Effector memory CD4-positive, alpha-beta T cell (primary cell): ENCODE data around the gene SMARCC2.
"Not testable (repeated sequence)": the region's sequence is repeated elsewhere in the genome, so short reads cannot be mapped to it uniquely, and the experiment has no call there.

Experiments
- DNase-seq, 3 donors: peaks; one replicate each; pipeline ENCODE4 v3.0.0-alpha.2; 2020
- H3K27ac ChIP-seq: 2 replicates; pipeline ENCODE4 v1.7.0; 2013; ENCODE audit warnings: mild to moderate bottlenecking, low read length, moderate library complexity; ENCODE audit not compliant: insufficient read depth, poor library complexity, severe bottlenecking
- H3K27me3 ChIP-seq: replicated peaks from 2 replicates; pipeline ENCODE4 v1.7.0; 2013; ENCODE audit warnings: mild to moderate bottlenecking, low read length; ENCODE audit not compliant: insufficient read depth, control insufficient read depth, poor library complexity, severe bottlenecking
- H3K36me3 ChIP-seq: 2 replicates; pipeline ENCODE4 v1.7.0; 2013; ENCODE audit warnings: mild to moderate bottlenecking, low read length, moderate library complexity; ENCODE audit not compliant: control insufficient read depth, insufficient read depth
- H3K4me1 ChIP-seq: 2 replicates; pipeline ENCODE4 v1.7.0; 2013; ENCODE audit warnings: low read length, mild to moderate bottlenecking; ENCODE audit not compliant: control insufficient read depth, insufficient read depth, poor library complexity, severe bottlenecking
- H3K4me3 ChIP-seq: 2 replicates; pipeline ENCODE4 v1.7.0; 2013; ENCODE audit warnings: low read length, low read depth, mild to moderate bottlenecking; ENCODE audit not compliant: insufficient read depth, poor library complexity, severe bottlenecking
- H3K9me3 ChIP-seq: 2 replicates; pipeline ENCODE4 v1.7.0; 2013; ENCODE audit warnings: mild to moderate bottlenecking, low read length, moderate library complexity; ENCODE audit not compliant: control insufficient read depth

Gene SMARCC2

DNA sequence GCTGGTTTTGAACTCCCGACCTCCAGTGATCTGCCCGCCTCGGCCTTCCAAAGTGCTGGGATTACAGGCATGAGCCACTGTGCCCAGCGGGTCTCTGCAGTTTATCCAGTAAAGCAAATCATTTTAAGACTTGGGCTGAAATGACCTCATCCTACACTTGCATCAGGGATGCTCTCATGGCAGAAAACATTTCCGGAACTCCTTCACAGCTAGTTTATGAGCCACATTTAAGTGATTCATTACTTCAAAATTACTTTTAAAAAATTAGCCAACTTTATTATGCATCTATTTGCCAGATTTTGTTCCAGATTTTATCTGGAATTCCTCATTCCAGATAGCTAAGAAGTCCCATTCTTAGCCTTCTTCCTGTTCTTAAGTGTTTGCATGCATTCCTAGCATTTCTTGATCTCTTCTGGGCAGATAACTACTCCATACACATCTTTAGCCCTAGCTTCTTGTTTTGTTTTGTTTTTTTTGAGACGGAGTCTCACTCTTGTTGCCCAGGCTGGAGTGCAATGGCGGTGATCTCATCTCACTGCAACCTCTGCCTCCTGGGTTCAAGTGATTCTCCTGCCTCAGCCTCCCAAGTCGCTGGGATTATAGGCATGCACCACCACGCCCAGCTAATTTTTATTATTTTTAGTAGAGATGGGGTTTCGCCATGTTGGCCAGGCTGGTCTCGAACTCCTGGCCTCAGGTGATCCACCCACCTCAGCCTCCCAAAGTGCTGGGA is 7.7 kb upstream of the SMARCC2 start:
- not testable (repeated sequence) for H3K27me3 ChIP-seq, H3K27ac ChIP-seq, H3K36me3 ChIP-seq, DNase-seq, H3K9me3 ChIP-seq, H3K4me3 ChIP-seq, H3K4me1 ChIP-seq

- H3K36me3 ChIP-seq = no peaks in the 10 kb centered on the region
- peaks cover 7% of the 10 kb centered on the region for H3K4me1 ChIP-seq
- H3K27me3 ChIP-seq = no peaks in the 10 kb centered on the region
- no peaks in the 10 kb centered on the region for H3K9me3 ChIP-seq
- H3K27ac ChIP-seq = no peak overlapping the region
- H3K4me3 ChIP-seq = no peak overlapping the region
- DNase-seq = peak; percentile 35 to 69 (median 36)
These were observed 3.8 kb upstream of the SMARCC2 start for GRCh38 chr12:56193025-56193578.

GRCh38 chr12:56192582-56192981 is 3.3 kb upstream of the SMARCC2 start:
- Histone ChIP-seq H3K36me3 (no peaks in the 10 kb centered on the region), H3K4me1 (peaks cover 13% of the 10 kb centered on the region), H3K9me3 (no peaks in the 10 kb centered on the region), H3K27me3 (no peaks in the 10 kb centered on the region), H3K4me3 (no peak overlapping the region), H3K27ac (no peak overlapping the region)
- DNase-seq = no peak

- no peaks in the 10 kb centered on the region for H3K9me3 ChIP-seq
- no peaks in the 10 kb centered on the region for H3K36me3 ChIP-seq
- no peaks in the 10 kb centered on the region for H3K27me3 ChIP-seq
- H3K27ac ChIP-seq = peak overlapping the region; percentile 85
- H3K4me1 ChIP-seq = peaks cover 15% of the 10 kb centered on the region
- peak overlapping the region; percentile 71 for H3K4me3 ChIP-seq
- DNase-seq = no peak
These were observed 1.4 kb upstream of the SMARCC2 start for GRCh38 chr12:56190695-56191155.

GRCh38 chr12:56189918-56190694 is 823 bp upstream of the SMARCC2 start:
- Histone ChIP-seq H3K36me3 (no peaks in the 10 kb centered on the region), H3K9me3 (no peaks in the 10 kb centered on the region), H3K4me3 (peak overlapping the region; percentile 71), H3K4me1 (peaks cover 15% of the 10 kb centered on the region), H3K27ac (peak overlapping the region; percentile 85), H3K27me3 (no peaks in the 10 kb centered on the region)
- peak; percentile 56 to 59 (median 59) for DNase-seq

GRCh38 chr12:56188778-56189098 is 545 bp downstream of the SMARCC2 start:
- peaks cover 15% of the 10 kb centered on the region for H3K4me1 ChIP-seq
- H3K36me3 ChIP-seq = peaks cover 11% of the 10 kb centered on the region
- no peaks in the 10 kb centered on the region for H3K9me3 ChIP-seq
- H3K4me3 ChIP-seq = peak overlapping the region; percentile 74
- peak in 1 of 3 donors; percentile 5 for DNase-seq
- H3K27ac ChIP-seq = peak overlapping the region; percentile 75
- no peaks in the 10 kb centered on the region for H3K27me3 ChIP-seq

DNA sequence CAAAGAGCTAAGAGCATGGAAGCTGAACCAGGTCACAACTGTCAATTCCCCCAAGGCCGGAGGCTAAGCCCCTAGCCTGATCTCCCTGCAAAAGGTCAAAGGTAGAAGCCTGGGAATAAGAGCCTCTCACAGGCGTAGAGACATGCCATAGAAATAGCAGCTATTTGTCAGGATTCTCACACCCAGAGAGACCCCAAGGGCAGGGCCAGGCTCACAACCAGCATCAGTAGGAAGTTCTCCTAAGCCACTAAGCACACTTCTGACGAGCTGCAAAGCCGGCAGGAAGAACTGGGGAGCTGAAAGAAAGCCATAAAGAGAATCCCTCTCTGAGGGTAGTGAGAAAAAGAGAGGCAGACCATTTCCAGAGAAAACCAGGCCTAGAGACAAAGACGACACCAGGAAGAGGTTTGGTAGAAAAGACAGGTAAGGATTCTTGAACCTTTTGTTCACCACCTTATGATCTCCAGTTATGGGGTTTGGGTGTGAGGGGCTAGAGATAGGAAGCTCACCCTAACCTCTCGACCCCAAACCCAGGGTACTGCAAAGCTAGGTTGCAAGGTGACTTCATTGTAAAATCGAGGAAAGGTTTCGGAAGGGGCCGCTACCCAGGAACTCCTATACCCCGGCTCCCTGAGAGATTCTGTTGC is 1.0 kb downstream of the SMARCC2 start:
- no peaks in the 10 kb centered on the region for H3K27me3 ChIP-seq
- H3K27ac ChIP-seq = peak overlapping the region; percentile 75
- no peaks in the 10 kb centered on the region for H3K9me3 ChIP-seq
- DNase-seq = no peak
- peak overlapping the region; percentile 74 for H3K4me3 ChIP-seq
- peaks cover 15% of the 10 kb centered on the region for H3K36me3 ChIP-seq
- peaks cover 15% of the 10 kb centered on the region for H3K4me1 ChIP-seq

GRCh38 chr12:56186957-56187356 is 2.3 kb downstream of the SMARCC2 start:
- Histone ChIP-seq H3K4me3 (no peak overlapping the region), H3K27ac (peak overlapping the region; percentile 75), H3K27me3 (no peaks in the 10 kb centered on the region), H3K9me3 (no peaks in the 10 kb centered on the region), H3K36me3 (peaks cover 17% of the 10 kb centered on the region), H3K4me1 (peaks cover 15% of the 10 kb centered on the region)
- no peak for DNase-seq

- H3K9me3 ChIP-seq = no peaks in the 10 kb centered on the region
- no peaks in the 10 kb centered on the region for H3K27me3 ChIP-seq
- no peaks in the 10 kb centered on the region for H3K4me1 ChIP-seq
- peaks cover 71% of the 10 kb centered on the region for H3K36me3 ChIP-seq
- H3K27ac ChIP-seq = no peak overlapping the region
- H3K4me3 ChIP-seq = no peak overlapping the region
- no peak for DNase-seq
These were observed 10.9 kb downstream of the SMARCC2 start for GRCh38 chr12:56178347-56178746.
